Progenitor cell of endocrine pancreas (in vitro differentiated cells): ENCODE measurements around the gene DHRS2. TPM values are rescaled to one million over a fixed set of nuclear protein-coding genes. Genes with fewer than 3 reads are reported as not detected.
"Not testable (repeated sequence)": the region's sequence is repeated elsewhere in the genome, so short reads cannot be mapped to it uniquely, and the experiment has no call there.

ENCODE experiments used
- DNase-seq: peaks from one replicate; pipeline ENCODE4 v3.0.0; 2021; ENCODE audit warnings: low spot score; ENCODE audit not compliant: unreplicated experiment
- H3K27ac Mint-ChIP-seq: 2 replicates; pipeline ENCODE4 v1.8.0; 2021; ENCODE audit warnings: mild to moderate bottlenecking, moderate library complexity, mixed read lengths
- H3K27me3 Mint-ChIP-seq: 2 replicates; pipeline ENCODE4 v1.8.0; 2021; ENCODE audit warnings: mixed read lengths
- H3K36me3 Mint-ChIP-seq: 2 replicates; pipeline ENCODE4 v1.8.0; 2022; ENCODE audit warnings: mixed read lengths; ENCODE audit not compliant: insufficient read depth
- H3K4me1 Mint-ChIP-seq: 2 replicates; pipeline ENCODE4 v1.8.0; 2021; ENCODE audit warnings: low read depth, mixed read lengths
- H3K4me3 Mint-ChIP-seq: 2 replicates; pipeline ENCODE4 v1.8.0; 2021; ENCODE audit warnings: low read depth, mild to moderate bottlenecking, moderate library complexity, mixed read lengths
- H3K9me3 Mint-ChIP-seq: 2 replicates; pipeline ENCODE4 v1.8.0; 2021; ENCODE audit warnings: low read depth, mixed read lengths
- total RNA-seq: library from RNA; stranded (reverse); gene quantifications from 2 replicates; pipeline ENCODE4 v1.2.1, GENCODE V29; 2021
- TF ChIP-seq, protein P1 (sequence below): fragments of 200-600 bp; sonication (generic); IDR thresholded peaks from one replicate; pipeline ENCODE4 v1.5.0; 2021; ENCODE audit warnings: antibody characterized with exemption, mild to moderate bottlenecking; ENCODE audit not compliant: unreplicated experiment

The DHRS2 gene
- total RNA-seq, 1 donor from 2014 or later = 0.77 TPM

DNA sequence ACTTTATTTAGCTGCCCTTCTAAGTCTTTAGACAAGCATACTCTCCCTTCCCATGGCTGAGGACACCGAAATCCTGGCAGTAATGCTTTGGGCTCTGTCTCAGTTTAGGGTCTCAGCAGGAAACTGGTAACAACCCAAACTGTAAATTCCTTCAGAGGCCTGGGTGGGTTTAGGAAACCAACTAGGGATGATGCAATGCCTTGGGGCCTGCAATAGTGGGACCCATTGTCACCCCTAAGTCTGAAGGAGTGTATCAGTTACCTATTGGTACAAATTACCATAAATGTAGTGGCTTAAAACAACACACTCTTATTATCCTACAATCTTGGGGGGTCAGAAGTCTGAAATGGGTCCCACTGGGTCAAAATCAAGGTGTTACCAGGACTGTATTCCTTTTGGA lies 36.0 kb downstream of the DHRS2 start:
- TF ChIP-seq, protein P1, sequence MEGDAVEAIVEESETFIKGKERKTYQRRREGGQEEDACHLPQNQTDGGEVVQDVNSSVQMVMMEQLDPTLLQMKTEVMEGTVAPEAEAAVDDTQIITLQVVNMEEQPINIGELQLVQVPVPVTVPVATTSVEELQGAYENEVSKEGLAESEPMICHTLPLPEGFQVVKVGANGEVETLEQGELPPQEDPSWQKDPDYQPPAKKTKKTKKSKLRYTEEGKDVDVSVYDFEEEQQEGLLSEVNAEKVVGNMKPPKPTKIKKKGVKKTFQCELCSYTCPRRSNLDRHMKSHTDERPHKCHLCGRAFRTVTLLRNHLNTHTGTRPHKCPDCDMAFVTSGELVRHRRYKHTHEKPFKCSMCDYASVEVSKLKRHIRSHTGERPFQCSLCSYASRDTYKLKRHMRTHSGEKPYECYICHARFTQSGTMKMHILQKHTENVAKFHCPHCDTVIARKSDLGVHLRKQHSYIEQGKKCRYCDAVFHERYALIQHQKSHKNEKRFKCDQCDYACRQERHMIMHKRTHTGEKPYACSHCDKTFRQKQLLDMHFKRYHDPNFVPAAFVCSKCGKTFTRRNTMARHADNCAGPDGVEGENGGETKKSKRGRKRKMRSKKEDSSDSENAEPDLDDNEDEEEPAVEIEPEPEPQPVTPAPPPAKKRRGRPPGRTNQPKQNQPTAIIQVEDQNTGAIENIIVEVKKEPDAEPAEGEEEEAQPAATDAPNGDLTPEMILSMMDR = no peak
- Mint-ChIP-seq H3K4me1 (peaks cover 3% of the 10 kb centered on the region), H3K27me3 (no peaks in the 10 kb centered on the region), H3K9me3 (peaks cover 24% of the 10 kb centered on the region), H3K4me3 (no peak overlapping the region), H3K27ac (no peak overlapping the region), H3K36me3 (no peaks in the 10 kb centered on the region)
- DNase-seq = no peak

DNA sequence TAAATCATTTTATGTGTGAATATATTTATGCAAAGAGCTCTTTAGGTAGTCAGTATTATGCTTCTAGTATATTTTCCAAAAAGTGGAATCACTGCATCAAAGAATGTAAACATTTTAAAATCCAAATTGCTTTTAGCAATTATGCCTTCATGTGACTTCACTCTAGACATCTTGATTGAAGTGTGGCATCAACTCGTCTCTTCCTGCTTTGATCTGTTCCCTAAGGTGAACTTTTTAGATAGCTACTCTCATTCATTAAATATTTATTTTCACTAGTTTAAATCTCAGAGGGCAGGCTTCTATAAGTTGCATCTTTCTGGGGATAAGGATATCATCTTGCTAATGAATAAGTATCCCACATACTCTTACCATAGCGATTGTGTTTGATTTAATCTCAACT lies 39.2 kb downstream of the DHRS2 start:
- no peak for DNase-seq
- Mint-ChIP-seq H3K9me3 (peaks cover 29% of the 10 kb centered on the region), H3K27me3 (no peaks in the 10 kb centered on the region), H3K4me1 (peaks cover 3% of the 10 kb centered on the region), H3K36me3 (no peaks in the 10 kb centered on the region), H3K27ac (no peak overlapping the region), H3K4me3 (no peak overlapping the region)
- TF ChIP-seq, protein P1 = no peak

DNA sequence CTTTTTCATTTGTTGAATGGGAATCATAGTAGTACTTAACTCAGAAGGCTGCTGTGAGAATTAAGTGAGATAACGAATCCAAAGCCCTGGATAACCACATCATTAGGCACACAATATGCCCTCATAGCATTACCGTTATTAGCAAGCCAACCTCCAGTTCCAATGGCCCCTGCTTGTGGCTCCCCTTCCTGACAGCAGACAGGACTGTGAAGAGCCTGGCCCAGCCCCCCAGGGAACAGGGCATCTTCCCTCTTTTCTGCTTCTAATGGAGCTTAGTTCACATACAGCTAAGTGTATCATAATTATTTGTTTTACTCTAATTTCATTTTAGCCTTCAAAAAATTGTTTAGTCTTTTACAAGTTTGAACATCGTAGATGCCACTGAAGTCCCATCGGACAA lies 39.7 kb downstream of the DHRS2 start:
- Mint-ChIP-seq H3K27ac (no peak overlapping the region), H3K9me3 (peaks cover 24% of the 10 kb centered on the region)
- no peak for DNase-seq

DNA sequence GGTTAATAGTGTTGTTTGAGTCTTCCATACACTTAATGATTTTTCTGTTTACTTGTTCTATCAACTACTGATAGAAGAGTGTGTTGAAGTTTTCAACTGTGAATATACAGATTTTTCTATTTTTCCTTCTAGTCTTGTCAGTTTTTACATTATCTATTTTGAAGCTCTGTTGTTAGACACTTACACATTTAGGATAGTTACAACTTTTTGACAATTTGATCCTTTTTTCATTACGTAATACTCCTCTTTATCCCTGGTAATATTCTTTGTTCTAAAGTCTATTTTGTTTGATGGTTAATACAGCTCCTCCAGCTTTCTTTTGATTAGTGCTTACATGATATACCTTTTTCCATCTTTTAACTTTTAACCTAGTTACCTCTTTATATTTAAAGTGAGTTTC lies 45.2 kb downstream of the DHRS2 start:
- Mint-ChIP-seq H3K27ac (no peak overlapping the region), H3K4me1 (no peaks in the 10 kb centered on the region), H3K27me3 (no peaks in the 10 kb centered on the region), H3K9me3 (peaks cover 15% of the 10 kb centered on the region), H3K4me3 (no peak overlapping the region), H3K36me3 (no peaks in the 10 kb centered on the region)
- TF ChIP-seq, protein P1 = no peak
- no peak for DNase-seq

More for the DNA sequence above, 39.7 kb downstream of the DHRS2 start:
- no peaks in the 10 kb centered on the region for H3K4me1 Mint-ChIP-seq
- H3K27me3 Mint-ChIP-seq = no peaks in the 10 kb centered on the region
- H3K36me3 Mint-ChIP-seq = no peaks in the 10 kb centered on the region
- TF ChIP-seq, protein P1 = no peak
- H3K4me3 Mint-ChIP-seq = no peak overlapping the region

DNA sequence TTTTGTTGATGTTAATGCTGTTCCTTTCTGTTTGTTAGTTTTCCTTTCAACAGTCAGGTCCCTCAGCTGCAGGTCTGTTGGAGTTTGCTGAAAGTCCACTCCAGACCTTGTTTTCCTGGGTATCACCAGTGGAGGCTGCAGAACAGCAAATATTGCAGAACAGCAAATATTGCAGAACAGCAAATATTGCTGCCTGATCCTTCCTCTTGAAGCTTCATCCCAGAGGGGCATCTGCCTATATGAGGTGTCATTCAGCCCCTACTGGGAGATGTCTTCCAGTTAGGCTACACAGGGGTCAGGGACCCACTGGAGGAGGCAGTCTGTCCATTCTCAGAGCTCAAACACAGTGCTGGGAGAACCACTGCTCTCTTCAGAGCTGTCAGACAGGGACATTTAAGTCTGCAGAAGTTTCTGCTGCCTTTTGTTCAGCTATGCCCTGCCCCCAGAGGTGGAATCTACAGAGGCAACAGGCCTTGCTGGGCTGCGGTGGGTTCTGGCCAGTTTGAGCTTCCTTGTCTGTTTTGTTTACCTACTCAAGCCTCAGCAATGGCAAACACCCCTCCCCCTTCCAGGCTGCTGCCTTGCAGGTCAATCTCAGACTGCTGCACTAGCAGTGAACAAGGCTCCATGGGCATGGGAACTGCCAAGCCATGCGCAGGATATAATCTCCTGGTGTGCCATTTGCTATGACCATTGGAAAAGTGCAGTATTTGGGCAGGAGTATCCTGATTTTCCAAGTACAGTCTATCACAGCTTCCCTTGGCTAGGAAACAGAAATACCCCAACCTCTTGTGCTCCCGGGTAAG lies 53.7 kb downstream of the DHRS2 start:
- H3K27ac Mint-ChIP-seq, H3K36me3 Mint-ChIP-seq: not testable (repeated sequence)

DNA sequence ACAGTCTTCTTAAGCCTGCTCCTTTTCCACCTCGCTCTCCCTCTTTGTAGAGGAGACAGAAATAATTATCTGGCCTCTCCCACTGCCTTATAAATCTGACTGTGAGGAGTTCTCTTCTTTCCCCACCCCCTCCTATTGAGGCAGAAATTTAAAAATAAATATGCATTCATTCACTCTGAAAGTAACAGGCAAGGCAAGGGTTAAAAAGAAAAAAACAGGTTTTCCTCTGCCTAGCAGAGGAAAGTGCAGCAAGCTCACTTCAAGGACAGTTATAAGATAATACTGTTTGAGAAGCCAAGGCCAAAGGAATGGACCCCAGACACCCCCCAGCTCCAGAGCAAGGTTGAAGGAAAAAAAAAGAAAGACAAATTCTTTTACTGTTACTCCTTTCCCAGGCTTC lies 56.3 kb downstream of the DHRS2 start:
- Mint-ChIP-seq H3K27me3 (no peaks in the 10 kb centered on the region), H3K36me3 (no peaks in the 10 kb centered on the region), H3K4me1 (peaks cover 3% of the 10 kb centered on the region), H3K9me3 (peaks cover 15% of the 10 kb centered on the region), H3K27ac (no peak overlapping the region), H3K4me3 (no peak overlapping the region)
- TF ChIP-seq, protein P1 = no peak
- DNase-seq = no peak

More for the DNA sequence above, 53.7 kb downstream of the DHRS2 start:
- peaks cover 12% of the 10 kb centered on the region for H3K9me3 Mint-ChIP-seq
- not testable (repeated sequence) for H3K27me3 Mint-ChIP-seq, H3K4me1 Mint-ChIP-seq, H3K4me3 Mint-ChIP-seq, DNase-seq
